Measurements from ENCODE around the gene TRIAP1. TPM values are rescaled to one million over a fixed set of nuclear protein-coding genes. Genes with fewer than 3 reads are reported as not detected.
"Not testable (repeated sequence)": the region's sequence is repeated elsewhere in the genome, so short reads cannot be mapped to it uniquely, and the experiment has no call there.

The TRIAP1 gene
- total and polyA plus RNA-seq, 8 donors, result 21.9 to 42.4 (median 36.2) TPM

DNA sequence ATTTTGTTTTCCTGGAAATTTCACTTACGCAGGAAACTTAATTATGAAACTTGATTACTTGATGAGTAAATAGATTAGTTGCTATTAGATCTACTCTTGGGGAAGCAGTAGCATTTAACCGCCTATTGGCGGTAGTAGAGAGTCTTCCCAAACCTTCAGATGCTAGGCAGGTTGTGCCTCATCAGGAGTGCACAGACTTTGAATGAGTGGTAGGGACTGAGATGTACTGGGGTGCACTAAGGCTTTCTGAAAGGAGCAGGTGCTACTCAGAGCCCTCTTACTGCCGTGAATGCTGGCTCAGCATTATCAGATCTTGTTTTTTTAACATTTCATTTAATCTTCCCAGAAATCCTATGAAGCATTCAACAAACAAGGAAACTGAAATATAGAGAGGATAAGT lies 7.8 kb upstream of the TRIAP1 start:
- H3K36me3 ChIP-seq, result peaks cover 0 to 77% of the 10 kb centered on the region in 2 donors
- TF ChIP-seq, protein P1, sequence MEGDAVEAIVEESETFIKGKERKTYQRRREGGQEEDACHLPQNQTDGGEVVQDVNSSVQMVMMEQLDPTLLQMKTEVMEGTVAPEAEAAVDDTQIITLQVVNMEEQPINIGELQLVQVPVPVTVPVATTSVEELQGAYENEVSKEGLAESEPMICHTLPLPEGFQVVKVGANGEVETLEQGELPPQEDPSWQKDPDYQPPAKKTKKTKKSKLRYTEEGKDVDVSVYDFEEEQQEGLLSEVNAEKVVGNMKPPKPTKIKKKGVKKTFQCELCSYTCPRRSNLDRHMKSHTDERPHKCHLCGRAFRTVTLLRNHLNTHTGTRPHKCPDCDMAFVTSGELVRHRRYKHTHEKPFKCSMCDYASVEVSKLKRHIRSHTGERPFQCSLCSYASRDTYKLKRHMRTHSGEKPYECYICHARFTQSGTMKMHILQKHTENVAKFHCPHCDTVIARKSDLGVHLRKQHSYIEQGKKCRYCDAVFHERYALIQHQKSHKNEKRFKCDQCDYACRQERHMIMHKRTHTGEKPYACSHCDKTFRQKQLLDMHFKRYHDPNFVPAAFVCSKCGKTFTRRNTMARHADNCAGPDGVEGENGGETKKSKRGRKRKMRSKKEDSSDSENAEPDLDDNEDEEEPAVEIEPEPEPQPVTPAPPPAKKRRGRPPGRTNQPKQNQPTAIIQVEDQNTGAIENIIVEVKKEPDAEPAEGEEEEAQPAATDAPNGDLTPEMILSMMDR (IDR thresholded peaks at IDR 0.05), result peak; percentile 42 to 43
- no peaks in the 10 kb centered on the region for H3K9me3 ChIP-seq
- peak; percentile 69 for ATAC-seq
- no peaks in the 10 kb centered on the region for H3K27me3 ChIP-seq
- H3K4me1 ChIP-seq, result peaks cover 0 to 3% of the 10 kb centered on the region in 2 donors
- H3K4me3 ChIP-seq, result no peak overlapping the region
- intact Hi-C loops (cut with DNase I), result no loop called here
- H3K27ac ChIP-seq, result no peak overlapping the region
- DNase-seq, result no peak

DNA sequence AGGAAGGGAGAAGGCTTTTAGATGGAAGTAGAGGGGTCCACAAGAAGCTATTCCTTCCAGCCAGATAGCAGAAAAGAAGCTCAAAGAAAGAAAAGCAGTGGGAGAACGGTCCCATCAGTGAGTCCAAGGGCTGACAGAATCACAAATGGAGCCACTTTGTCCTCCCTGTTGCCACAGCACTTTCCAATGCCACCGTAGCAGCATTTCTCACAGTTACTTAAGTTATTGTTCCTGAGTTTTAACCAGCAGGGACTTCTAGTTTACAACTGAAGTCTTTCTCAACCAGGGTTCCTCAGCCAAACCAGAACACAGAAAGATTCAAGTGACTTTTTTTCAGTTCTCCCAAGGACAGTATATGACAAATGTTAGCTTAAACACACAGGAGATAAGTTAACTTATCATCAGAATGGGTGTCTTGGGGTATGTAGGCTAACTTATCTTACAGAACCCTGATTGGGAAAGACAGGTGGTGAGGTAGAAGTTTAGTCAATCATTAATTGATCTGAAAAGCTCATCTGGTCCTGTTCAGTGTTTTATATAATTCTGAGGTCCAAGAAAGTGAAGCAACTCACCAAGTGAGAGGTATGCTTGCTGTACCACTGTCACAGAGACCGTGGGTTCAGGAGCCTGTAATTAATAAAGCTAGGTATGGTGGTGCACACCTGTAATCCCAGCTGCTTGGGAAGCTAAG lies 7.0 kb upstream of the TRIAP1 start:
- Histone ChIP-seq H3K36me3 (peaks cover 0 to 71% of the 10 kb centered on the region in 2 donors), H3K9me3 (no peaks in the 10 kb centered on the region), H3K4me3 (no peak overlapping the region), H3K27me3 (no peaks in the 10 kb centered on the region), H3K27ac (no peak overlapping the region), H3K4me1 (peaks cover 0 to 9% of the 10 kb centered on the region in 2 donors)
- intact Hi-C loops (cut with DNase I), result no loop called here
- DNase-seq (no peak), ATAC-seq (no peak)
- TF ChIP-seq, protein P1 (IDR thresholded peaks at IDR 0.05), result no peak

DNA sequence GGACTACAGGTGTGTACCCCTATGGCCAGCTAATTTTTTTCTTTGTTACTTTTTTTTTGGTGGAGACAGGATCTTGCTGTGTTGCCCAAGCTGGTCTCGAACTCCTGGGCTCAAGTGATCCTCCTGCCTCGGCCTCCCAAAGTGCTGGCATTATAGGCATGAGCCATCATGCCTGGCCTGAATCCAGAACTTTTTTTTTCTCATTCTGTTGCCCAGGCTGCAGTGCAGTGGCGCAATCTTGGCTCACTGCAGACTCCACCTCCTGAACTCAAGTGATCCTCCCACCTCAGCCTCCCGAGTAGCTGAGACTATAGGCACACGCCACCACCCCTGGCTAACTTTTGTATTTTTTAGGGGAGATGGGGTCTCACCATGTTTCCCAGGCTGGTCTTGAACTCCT lies 6.3 kb upstream of the TRIAP1 start:
- DNase-seq; intact Hi-C loops (cut with DNase I); H3K27me3 ChIP-seq; H3K9me3 ChIP-seq; ATAC-seq; H3K4me3 ChIP-seq; H3K27ac ChIP-seq: not testable (repeated sequence)
- H3K4me1 ChIP-seq, result peaks cover 3 to 16% of the 10 kb centered on the region in 2 donors
- peaks cover 0 to 64% of the 10 kb centered on the region in 2 donors for H3K36me3 ChIP-seq

DNA sequence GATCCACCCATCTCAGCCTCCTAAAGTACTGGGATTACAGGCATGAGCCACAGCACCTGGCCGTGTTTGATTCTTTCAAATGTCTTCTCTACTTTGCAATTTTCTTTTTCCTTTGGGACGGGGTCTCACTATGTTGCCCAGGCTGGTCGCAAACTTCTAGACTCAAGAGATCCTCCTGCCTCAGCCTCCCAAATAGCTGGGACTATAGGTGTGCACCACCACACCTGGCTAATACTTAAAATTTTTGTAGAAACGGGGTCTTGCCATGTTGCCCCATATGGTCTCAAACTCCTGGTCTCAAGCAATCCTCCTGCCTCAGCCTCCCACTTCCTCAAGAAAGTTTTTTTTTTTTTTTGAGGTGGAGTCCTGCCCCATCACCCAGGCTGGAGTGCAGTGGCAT lies 1.8 kb upstream of the TRIAP1 start:
- H3K27ac ChIP-seq, result no peak overlapping the region
- intact Hi-C loops (cut with DNase I), result no loop called here
- DNase-seq (no peak), ATAC-seq (no peak)
- H3K4me1 ChIP-seq, result peaks cover 14 to 40% of the 10 kb centered on the region in 2 donors
- H3K27me3 ChIP-seq, result no peaks in the 10 kb centered on the region
- H3K36me3 ChIP-seq, result peaks cover 0 to 47% of the 10 kb centered on the region in 2 donors
- H3K4me3 ChIP-seq, result no peak overlapping the region
- no peaks in the 10 kb centered on the region for H3K9me3 ChIP-seq
- TF ChIP-seq, protein P1 (IDR thresholded peaks at IDR 0.05), result no peak

DNA sequence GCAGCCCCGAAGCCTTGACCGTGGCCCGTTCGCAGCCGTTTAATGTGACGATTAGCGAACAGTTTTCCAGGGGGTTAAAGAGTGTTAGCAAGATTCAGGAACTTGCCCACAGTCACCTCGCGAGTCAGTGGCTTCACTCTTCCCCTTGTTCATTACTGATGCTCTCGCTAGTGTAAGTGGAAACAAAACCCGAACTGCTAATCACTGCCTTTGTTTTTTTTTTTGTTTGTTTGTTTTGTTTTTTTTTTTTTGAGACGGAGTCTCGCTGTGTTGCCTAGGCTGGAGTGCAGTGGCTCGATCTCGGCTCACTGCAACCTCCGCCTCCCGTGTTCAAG lies 627 bp upstream of the TRIAP1 start:
- H3K27me3 ChIP-seq; DNase-seq; H3K9me3 ChIP-seq; ATAC-seq; intact Hi-C loops (cut with DNase I): not testable (repeated sequence)
- Histone ChIP-seq H3K36me3 (peaks cover 0 to 49% of the 10 kb centered on the region in 2 donors), H3K4me1 (peaks cover 14 to 40% of the 10 kb centered on the region in 2 donors), H3K27ac (peak overlapping the region; percentile 81 to 90), H3K4me3 (peak overlapping the region; percentile 88 to 99)

GRCh38 chr12:120444676-120445075 lies 1.5 kb downstream of the TRIAP1 start:
- Histone ChIP-seq H3K36me3 (peaks cover 0 to 56% of the 10 kb centered on the region in 2 donors), H3K27me3 (no peaks in the 10 kb centered on the region), H3K27ac (no peak overlapping the region), H3K4me1 (peaks cover 17 to 46% of the 10 kb centered on the region in 2 donors), H3K4me3 (no peak overlapping the region), H3K9me3 (no peaks in the 10 kb centered on the region)
- no peak for ATAC-seq
- no peak for DNase-seq
- intact Hi-C loops (cut with DNase I), result no loop called here
- TF ChIP-seq, protein P1 (IDR thresholded peaks at IDR 0.05), result no peak
